Tibial nerve (tissue), 4 donors: ENCODE data around the gene LPCAT2.
A peak's percentile ranks its signal among the peaks of the same experiment; 100 is the strongest.

Experiments used
- CTCF ChIP-seq, 5 experiments: fragments of 200-600 bp in 3 of 5; fragments of 450-650 bp in 2 of 5; sonication (generic) in 3 of 5; IDR thresholded peaks; one replicate each; pipeline ENCODE4 v1.5.1; 2016 to 2019; ENCODE audit warnings: antibody characterized with exemption in 5 of 5, mild to moderate bottlenecking in 3 of 5, moderate library complexity in 2 of 5
- EP300 ChIP-seq, 2 donors: sonication (generic); formaldehyde crosslinking; IDR thresholded peaks; one replicate each; pipeline ENCODE4 v1.6.1; 2017; ENCODE audit warnings: antibody characterized with exemption in 2 of 2, mild to moderate bottlenecking in 1 of 2
- POLR2A ChIP-seq, 2 donors: fragments of 450-650 bp; IDR thresholded peaks; one replicate each; pipeline ENCODE4 v1.6.1; 2017; ENCODE audit warnings: antibody characterized with exemption in 2 of 2, mild to moderate bottlenecking in 2 of 2, moderate library complexity in 2 of 2

GRCh38 chr16:55487048-55487803 lies 21.6 kb upstream of the LPCAT2 start:
- TF ChIP-seq CTCF (IDR thresholded peaks at IDR 0.05): no peak
- peak in 1 of 2 donors; percentile 88 for TF ChIP-seq EP300 (IDR thresholded peaks at IDR 0.05)
- no peak for TF ChIP-seq POLR2A (IDR thresholded peaks at IDR 0.05)
